Endothelial cell (in vitro differentiated cells): ENCODE measurements around the gene FGD2. TPM values are rescaled to one million over a fixed set of nuclear protein-coding genes. Genes with fewer than 3 reads are reported as not detected.

ENCODE experiments used
- DNase-seq: peaks from one replicate; pipeline ENCODE4 v3.0.0; 2021; ENCODE audit warnings: low spot score
- H3K27ac Mint-ChIP-seq: one replicate; pipeline ENCODE4 v1.8.0; 2021; ENCODE audit warnings: mixed read lengths, inconsistent platforms; ENCODE audit not compliant: unreplicated experiment
- H3K27me3 Mint-ChIP-seq: one replicate; pipeline ENCODE4 v1.8.0; 2021; ENCODE audit warnings: mild to moderate bottlenecking, moderate library complexity, mixed read lengths, inconsistent platforms; ENCODE audit not compliant: unreplicated experiment
- H3K36me3 Mint-ChIP-seq: one replicate; pipeline ENCODE4 v1.8.0; 2021; ENCODE audit warnings: mild to moderate bottlenecking, low read depth, mixed read lengths, inconsistent platforms; ENCODE audit not compliant: unreplicated experiment
- H3K4me1 Mint-ChIP-seq: one replicate; pipeline ENCODE4 v1.8.0; 2021; ENCODE audit warnings: mild to moderate bottlenecking, mixed read lengths, inconsistent platforms; ENCODE audit not compliant: unreplicated experiment
- H3K4me3 Mint-ChIP-seq: one replicate; pipeline ENCODE4 v1.8.0; 2021; ENCODE audit warnings: mild to moderate bottlenecking, mixed read lengths, inconsistent platforms; ENCODE audit not compliant: unreplicated experiment
- H3K9me3 Mint-ChIP-seq: one replicate; pipeline ENCODE4 v1.8.0; 2021; ENCODE audit warnings: mixed read lengths, inconsistent platforms; ENCODE audit not compliant: unreplicated experiment
- CTCF ChIP-seq: fragments of 200-600 bp; sonication (generic); IDR thresholded peaks from one replicate; pipeline ENCODE4 v1.5.0; 2021; ENCODE audit warnings: antibody characterized with exemption; ENCODE audit not compliant: unreplicated experiment
- total RNA-seq: library from RNA; stranded (reverse); fragmentation: NEBNext Ultra II Directional; extraction: Animal tissue kit (Norgen Biotek cat#: 25700); gene quantifications from one replicate; pipeline ENCODE4 v1.2.1, GENCODE V29; 2021; ENCODE audit not compliant: unreplicated experiment

FGD2 gene
- total RNA-seq, 1 donor from 2014 or later: 0.10 TPM

DNA sequence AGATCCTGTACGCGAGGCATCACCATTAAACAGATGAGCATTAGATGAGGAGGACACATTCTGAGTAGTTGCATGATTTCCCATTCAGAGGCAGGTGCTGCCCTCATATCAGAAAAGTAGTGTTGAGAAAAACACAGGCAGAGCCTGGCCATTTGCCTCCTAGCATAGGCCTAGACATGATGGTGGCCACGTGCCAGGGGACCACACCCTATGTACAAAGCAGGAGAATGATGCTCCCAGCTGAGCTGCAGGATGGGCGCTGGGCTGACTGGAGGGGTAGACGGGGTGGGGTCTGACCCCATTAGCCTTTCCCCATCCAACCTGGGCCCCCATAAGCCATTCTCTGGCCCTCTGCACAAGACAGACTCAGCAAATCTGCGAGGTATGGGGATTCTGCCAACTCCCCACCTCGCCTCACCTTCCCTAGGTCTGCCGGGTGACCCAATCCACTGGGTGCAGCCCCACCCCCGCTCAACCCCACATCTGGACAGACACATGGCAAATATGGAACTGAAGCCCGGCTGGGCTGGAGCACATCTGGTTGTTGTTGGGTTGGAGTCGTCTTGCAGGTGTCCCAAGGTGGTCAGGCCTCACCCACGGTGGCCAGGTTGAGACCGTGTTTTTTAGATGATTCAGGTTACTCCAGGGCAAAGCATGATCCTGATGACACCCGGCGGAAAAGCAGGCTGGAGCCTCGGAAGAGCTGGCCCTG lies 37.0 kb upstream of the FGD2 start:
- H3K4me1 Mint-ChIP-seq: peaks cover 12% of the 10 kb centered on the region
- H3K27ac Mint-ChIP-seq: no peak overlapping the region
- H3K9me3 Mint-ChIP-seq: no peaks in the 10 kb centered on the region
- DNase-seq: no peak
- peaks cover 38% of the 10 kb centered on the region for H3K36me3 Mint-ChIP-seq
- TF ChIP-seq CTCF: no peak
- H3K27me3 Mint-ChIP-seq: peaks cover 2% of the 10 kb centered on the region
- H3K4me3 Mint-ChIP-seq: no peak overlapping the region

- Mint-ChIP-seq H3K27me3 (peaks cover 2% of the 10 kb centered on the region), H3K27ac (no peak overlapping the region), H3K4me1 (peaks cover 10% of the 10 kb centered on the region), H3K36me3 (peaks cover 44% of the 10 kb centered on the region), H3K9me3 (no peaks in the 10 kb centered on the region), H3K4me3 (no peak overlapping the region)
- no peak for DNase-seq
- no peak for TF ChIP-seq CTCF
Observed at GRCh38 chr6:36969240-36969691, 36.2 kb upstream of the FGD2 start.

DNA sequence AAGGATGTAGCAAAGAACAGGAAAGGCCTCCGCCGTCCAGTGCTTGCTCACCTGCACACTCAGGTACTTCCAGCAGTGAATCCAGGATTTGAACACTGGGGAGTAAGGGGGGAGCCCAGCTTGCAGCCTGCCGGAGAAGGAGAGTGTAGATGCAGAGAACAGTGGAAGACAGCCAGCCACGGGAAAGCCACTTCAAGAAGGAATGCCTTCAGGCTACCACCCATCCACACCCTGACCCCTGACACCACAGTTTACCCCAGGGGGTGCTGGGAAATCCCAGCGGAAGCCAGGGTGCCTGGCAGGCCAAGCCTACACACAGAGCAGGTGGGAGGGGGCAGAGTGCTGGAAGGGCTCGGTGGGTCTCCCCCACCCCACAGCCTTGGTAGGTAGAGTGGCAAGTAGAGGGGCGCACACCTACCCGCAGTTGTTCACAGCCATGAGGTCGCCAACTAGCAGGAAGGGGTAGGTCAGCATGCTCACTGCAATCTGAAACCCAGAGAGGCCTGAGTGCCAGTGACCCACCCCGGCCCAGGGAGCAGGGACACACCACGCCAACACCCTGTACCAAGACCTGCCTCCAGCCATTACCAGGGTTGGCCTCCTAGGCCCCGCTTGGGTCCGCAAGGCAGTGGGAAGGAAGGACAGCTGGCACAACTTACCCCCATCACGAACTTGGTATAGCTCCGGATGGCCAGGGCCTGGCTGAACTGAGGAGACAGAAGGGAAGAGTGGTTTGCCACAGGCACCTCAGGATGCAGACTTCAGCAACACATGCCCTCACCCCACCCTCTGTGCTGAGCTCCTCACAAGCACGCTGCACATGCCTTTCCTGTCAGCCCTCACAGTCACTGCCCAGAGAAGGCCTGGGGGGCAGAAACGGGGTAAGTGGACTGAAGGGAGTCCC lies 35.2 kb upstream of the FGD2 start:
- H3K36me3 Mint-ChIP-seq: peaks cover 53% of the 10 kb centered on the region
- no peak for DNase-seq
- H3K27me3 Mint-ChIP-seq: no peaks in the 10 kb centered on the region
- H3K9me3 Mint-ChIP-seq: no peaks in the 10 kb centered on the region
- TF ChIP-seq CTCF: no peak
- peaks cover 2% of the 10 kb centered on the region for H3K4me1 Mint-ChIP-seq
- peak overlapping the region; percentile 62 for H3K4me3 Mint-ChIP-seq
- no peak overlapping the region for H3K27ac Mint-ChIP-seq

GRCh38 chr6:36970892-36971842 lies 34.3 kb upstream of the FGD2 start:
- TF ChIP-seq CTCF: no peak
- Mint-ChIP-seq H3K36me3 (peaks cover 59% of the 10 kb centered on the region), H3K27me3 (no peaks in the 10 kb centered on the region), H3K9me3 (no peaks in the 10 kb centered on the region), H3K27ac (no peak overlapping the region), H3K4me3 (peak overlapping the region; percentile 60), H3K4me1 (peaks cover 2% of the 10 kb centered on the region)
- DNase-seq: no peak
